ENCODE data around the gene ABCG8.

The ABCG8 gene

DNA sequence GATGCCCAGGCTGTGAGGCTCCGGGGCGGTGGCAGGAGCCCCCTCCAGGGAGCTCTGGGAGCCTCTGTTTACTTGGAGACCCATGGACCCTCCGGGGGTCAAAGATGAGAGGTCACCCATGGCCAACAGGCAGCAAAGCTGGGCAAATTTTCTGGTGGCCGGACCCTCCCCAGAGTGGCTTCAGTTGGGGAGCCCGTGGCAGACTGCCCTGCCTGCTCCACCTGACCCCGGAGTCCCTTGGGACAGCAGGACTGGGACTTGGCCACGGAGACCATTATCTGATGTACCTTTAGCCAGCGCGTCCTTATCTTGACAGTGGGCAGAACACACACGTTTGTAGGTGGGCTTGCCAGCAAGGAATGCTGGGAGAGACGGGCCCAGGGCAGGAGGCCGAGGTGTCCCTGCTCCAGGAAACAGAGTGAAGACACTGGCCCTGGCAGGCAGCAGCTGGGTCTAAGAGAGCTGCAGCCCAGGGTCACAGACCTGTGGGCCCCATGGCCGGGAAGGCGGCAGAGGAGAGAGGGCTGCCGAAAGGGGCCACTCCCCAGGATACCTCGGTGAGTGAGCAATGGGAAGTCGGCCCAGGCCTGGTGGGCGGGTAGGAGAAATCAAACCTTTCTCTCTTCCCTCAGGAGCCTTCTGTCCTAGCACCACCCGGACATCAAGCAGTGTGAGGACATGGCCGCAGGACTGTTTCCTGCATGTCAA is at the start of gene ABCG8, which contains the start of gene ABCG5:
Gene ABCG8, plus strand, starts transcription at position 412 of the 708 bp plus-strand sequence. Its CDS starts 83 bp downstream, at position 495.
Gene ABCG5, minus strand, starts transcription at position 280 of the 708 bp plus-strand sequence. Its CDS starts 160 bp downstream, at position 120.
- DNase-seq (ENCODE audit: low spot score) = no peak

DNA sequence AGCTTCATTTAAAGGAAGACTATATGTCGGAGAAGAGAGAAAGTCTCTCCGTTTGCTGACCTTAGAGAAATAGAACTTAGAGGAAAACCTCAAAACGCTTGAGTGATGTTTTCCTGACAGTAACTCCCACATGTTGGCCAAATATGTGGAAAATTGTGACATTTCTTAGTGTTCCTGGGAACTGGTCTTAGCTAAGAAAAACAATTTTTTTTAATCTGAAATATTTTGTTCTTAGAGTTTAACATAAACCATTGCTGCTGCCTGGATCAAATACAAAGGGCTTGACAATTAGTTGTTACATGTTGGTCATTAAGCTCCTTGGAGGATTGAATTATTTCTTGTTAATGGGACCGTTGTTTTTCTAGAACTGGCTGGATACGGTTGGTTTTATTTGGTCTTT is 48.6 kb upstream of the ABCG8 start:
- DNase-seq (ENCODE audit: low spot score) = no peak

DNA sequence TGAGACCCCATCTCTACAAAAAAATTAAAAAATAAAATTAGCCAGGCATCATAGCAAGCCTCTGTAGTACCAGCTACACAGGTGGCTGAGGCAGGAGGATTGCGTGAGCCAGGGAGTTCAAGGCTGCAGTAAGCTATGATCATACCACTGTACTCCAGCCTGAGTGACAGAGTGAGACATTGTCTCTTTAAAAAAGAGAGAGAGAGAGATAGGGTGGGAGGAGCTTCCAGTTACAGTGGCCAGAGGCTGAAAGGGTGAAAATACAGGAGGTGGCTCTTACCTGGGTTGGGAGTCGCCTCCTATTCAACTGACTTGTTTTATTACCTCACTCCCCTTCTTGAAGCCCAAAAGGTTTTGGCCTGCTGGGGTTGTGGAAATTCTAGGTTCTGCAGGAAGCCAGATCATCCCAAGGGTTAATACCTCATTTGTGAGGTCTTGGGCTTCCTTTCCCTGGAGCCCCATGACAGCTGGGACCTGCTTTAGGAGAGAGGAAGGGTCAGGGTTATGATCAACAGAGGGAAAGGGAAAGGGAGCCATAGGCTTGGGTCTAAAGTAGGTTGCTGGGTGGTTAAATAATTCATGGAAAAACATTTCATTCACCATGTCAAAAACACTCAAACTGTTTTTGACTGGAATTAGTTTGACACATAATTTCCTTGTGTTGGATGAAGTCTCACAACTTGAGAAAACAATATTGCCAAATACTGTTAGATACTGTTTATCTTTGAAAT is 47.6 kb upstream of the ABCG8 start:
- DNase-seq (ENCODE audit: low spot score) = no peak

DNA sequence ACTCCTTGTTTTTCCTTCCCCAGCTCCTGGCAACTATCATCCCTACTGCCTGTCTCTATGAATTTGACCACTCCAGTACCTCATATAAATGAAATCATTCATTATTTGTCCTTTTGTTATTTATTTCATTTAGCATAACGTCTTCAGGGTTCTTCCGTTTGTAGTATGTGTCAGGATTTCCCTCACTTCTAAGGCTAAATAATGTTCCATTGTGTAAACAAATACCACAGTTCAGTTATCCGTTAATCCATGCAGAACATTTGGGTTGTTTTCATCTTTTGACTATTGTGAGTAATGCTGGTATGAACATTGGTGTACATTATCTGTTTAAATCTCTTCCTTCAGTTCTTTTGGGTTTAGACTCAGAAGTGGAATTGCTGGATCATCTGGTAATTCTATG is 46.1 kb upstream of the ABCG8 start:
- DNase-seq (ENCODE audit: low spot score) = no peak

DNA sequence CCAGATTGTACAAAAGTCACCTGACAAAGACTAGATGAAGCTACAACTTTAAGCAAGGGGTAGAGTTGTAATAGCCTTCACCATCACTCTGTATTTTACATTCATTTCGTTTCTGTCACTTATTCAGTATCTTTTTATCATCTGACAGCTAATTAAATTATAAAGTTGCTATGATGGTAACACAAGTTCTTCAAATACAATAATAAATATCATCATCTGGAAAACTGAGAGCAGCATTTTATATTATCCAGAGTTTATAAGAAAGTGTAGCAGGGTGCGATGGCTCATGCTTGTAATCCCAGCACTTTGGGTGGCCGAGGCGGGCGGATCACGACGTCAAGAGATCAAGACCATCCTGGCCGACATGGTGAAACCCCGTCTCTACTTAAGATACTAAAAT is 43.8 kb upstream of the ABCG8 start:
- DNase-seq (ENCODE audit: low spot score) = no peak

DNA sequence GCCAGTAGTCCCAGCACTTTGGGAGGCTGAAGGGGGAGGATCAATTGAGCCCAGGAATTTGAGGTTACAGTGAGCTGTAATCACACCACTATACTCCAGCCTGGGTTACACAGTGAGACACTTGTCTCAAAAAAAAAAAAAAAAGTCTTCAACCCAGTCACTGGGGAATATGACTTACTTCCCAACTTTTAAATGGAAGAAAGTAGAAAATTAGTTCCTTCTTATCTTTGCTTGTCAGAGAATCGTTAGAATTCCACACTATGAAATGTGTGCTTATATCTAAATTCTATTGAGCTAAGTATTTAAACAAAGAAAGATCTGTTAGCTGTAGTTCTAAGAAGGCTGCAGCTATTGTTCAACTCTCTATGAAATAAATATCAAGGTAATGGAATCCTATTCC is 42.6 kb upstream of the ABCG8 start:
- no peak for DNase-seq (ENCODE audit: low spot score)

DNA sequence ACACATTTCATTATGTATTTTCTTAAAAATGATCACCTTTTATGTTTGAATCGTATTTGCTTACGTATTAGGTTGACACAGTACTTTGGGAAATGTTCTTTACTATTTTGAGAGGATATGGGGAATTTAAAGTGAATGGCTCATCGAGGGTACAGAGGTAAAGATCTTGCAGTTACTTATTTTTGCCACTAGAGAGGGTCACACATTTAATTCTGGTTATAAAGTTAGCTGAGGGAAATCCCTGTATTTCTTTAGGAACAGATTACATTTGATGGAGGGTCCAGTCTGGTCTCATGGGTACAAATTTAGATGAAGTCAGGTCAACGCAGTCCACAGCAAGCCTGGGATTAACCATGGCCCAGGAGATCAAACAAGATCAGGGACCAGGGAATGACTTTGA is 40.5 kb upstream of the ABCG8 start:
- no peak for DNase-seq (ENCODE audit: low spot score)

DNA sequence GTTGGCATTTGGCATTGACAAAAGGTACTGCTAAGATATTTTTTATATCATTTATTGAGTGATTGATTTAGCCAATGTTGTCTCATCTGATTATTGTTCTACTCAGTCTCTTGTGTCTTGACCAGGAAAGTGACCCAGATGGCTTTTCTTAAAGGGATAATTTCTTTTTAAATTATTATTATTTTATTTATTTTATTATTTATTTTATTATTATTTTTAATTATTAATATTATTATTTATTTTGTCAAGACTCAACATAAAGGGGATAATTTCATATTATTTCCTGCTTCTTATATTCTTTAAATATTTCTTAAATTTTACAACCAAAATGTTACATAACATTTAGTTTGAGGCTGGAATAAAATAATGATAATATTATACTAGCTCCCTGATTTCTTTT is 37.9 kb upstream of the ABCG8 start:
- no peak for DNase-seq (ENCODE audit: low spot score)

DNA sequence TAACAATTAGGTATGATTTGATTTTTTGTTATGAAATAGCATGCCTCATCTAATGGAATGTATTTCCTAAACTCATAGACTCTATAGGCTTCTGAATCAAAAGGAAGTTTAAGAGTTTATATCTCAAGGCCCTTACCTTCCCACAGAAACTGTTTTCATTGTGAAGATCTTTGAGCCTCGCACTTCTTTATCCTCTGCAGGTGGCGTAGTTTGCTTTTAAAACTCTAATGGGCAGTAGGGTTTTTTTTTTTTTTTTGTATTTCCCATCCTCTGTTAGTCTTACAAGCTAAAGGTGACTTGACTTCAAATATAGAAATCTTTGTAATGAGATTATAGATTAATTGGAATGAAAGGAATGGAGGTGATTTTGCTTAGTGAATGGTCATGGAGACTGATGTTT is 36.6 kb upstream of the ABCG8 start:
- DNase-seq (ENCODE audit: low spot score) = no peak

DNA sequence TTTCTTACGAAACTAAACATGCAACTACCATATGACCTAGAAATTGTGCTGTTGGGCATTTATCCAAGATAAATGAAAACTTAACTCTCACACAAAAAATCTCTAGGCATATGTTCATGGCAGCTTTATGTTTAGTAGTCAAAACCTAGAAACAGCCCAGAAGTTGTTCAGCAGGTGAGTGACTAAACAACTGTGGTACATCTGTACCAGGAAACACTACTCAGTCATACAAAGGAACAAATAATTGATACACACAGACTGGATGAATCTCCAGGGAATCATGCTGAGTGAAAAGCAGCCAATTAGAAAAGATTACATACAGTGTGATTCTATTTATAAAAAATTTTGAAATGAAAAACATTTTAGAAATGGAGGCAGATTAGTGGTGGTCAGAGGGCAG is 35.7 kb upstream of the ABCG8 start:
- no peak for DNase-seq (ENCODE audit: low spot score)

DNA sequence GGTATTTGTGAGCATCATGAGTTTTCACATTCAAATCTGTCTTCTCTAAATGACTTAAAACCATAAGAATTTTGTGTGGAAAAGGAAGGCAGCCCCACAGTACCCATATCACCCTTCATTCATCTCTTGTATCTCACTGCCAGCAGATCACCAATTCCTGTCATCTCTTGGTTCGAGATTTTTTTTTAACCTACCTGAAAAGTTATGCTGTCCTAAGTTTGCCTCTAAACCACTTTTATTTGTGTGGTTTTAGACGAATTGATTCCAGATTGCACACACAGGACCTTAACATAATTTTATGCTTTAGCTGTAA is 32.1 kb upstream of the ABCG8 start:
- no peak for DNase-seq (ENCODE audit: low spot score)

DNA sequence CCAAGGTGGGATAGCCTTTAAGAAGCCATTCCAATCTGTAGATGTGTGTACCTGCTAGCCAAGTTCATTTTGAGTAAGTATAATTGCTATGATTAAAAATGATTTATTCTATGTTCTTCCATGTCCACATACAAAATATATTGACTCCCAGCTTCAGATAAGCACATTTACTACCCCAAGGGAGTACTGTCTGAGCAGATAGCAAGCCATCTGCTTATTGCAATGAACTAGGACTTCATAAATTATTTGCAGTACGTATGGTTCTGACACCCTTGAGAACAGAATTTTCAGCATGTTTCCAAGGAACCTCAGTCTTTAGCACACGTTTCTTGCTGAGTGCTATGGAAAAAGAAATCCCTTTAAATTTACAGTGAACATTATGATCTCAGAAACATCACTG is 28.3 kb upstream of the ABCG8 start:
- no peak for DNase-seq (ENCODE audit: low spot score)

DNA sequence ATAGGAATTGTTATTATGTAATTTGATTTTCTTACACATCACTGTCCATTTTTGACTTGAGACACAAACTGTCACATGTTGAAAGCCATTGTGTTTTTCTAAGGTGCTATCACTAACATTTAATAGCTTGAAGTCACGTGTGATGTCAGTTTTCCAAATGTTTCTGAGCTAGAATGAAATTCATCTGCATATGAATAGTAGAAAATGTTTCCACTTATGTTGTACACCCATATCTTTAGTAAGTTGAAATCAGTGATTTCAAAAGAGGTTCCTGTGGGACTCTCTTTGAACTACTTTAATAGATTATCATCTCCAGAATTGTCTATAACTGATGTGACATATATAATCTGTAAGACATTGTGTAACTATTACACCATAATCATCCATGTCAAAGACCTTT is 27.9 kb upstream of the ABCG8 start:
- DNase-seq (ENCODE audit: low spot score) = no peak

DNA sequence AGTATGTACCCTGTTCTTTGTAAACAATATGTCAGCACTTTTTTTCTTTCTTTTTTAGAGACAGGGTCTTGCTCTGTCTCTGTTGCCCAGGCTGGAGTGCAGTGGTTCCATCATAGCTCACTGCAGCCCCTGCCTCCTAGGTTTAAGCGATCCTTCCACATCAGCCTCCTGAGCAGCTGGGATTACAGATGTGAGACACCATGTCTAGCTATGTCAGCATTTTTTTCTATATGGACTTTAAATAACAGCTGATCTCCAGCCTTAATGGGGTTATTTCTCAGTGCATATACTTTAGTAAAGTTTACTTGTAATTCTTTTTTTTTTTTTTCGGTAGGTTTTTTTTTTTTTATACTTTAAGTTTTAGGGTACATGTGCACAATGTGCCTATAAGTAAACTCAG is 26.8 kb upstream of the ABCG8 start:
- DNase-seq (ENCODE audit: low spot score) = no peak

DNA sequence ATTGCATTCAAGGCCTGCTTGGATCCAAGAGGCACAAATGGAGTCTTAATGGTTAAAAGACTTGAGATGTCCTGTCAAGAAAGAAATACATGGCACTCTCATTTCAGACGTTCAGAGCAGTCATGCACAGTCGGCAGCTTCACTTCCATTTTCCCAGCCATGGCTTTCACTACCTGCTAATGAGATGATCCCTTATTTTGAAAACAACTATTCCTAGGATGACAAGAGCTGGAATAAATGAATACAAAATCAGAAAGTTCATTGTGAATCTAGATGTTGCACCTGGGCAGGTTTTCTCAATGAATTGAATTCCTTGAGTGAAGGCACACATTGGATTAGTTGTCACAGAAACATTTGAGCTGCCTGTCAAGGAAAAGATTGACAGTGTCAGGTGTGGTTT is 25.8 kb upstream of the ABCG8 start:
- DNase-seq (ENCODE audit: low spot score) = no peak

DNA sequence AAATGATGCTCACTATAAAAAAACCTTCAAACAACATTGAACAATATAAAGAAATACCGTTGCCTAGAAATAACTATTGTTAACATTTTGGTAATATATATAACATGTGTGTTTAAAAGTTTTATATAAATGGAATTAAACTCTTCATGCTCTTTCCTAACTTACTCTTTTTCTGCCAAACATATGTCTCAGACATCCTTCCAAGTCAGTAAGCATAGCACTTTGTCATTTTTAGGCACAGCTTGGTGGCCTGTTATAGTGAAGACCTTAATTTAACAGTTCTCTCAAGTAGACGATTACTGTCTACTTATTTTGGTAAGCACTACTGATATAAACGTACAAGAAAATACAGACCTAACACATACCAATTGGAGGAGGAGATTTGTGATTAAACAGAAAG is 24.1 kb upstream of the ABCG8 start:
- DNase-seq (ENCODE audit: low spot score) = no peak

DNA sequence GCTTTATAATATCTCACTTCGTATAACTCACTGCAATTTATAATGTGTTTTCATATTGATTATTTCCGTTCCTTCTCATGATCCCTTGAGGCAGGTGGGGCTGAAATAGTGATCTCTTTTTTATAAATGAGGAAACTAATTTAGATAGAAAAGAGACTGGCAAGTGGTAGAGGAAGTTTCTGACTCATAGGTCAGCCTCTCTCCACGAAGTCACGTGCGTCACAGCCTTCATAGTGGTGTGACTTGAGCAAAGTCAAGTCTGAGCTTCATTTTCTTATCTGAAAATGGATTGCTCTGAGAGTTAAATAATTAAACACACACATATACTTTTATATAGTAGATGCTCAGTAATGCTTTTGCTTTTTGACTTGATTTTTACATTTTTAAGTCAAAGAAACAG is 20.0 kb upstream of the ABCG8 start:
- no peak for DNase-seq (ENCODE audit: low spot score)

DNA sequence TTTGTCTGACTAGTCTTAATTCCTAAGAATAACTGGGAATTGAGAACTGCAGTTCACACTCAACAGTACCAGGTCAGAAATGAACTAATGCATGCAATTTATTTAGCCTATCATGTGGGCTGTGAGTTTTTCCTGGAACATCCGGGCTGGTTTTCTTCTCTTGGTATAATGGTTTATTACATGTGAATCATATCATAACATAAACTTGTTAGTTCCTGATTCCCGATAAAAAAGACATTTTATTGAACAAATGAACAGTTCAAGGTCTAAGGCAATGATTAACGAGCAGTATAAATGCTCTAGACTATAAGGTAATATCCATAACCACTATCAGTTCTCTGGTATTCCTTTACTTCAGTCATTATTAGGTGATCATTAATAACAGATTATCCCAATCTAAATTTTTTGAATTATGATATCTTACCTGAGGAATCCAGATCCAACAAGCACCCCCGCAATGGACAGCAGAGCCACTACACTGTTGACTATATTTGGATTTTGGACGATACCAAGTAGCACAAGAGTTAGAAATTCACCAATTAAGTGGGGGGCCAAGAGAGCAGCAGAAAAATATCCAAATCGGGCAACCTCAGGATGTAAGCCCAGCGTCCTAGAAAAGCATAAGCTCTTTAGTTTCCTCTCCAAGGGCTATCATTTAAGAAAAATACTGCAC is 19.1 kb upstream of the ABCG8 start:
- no peak for DNase-seq (ENCODE audit: low spot score)

DNA sequence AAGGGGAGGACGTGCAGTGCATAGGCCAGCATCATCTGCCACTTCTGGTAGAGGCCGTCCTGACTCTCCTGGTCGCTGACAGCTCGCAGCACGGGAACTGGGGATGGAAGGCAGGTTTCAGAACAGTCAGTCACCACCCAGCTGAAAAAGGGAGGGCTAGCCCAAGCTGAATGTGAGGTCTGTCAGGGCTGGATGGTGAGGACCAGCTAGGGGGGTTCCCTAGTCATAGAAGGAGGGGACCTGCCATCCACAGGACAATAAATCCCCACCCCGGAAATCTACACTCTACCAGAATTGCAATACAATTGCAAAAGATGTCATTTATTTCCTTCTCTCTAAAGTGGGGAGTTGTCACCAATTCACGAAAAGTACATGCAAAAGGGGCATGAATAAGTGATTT is 15.9 kb upstream of the ABCG8 start:
- no peak for DNase-seq (ENCODE audit: low spot score)

DNA sequence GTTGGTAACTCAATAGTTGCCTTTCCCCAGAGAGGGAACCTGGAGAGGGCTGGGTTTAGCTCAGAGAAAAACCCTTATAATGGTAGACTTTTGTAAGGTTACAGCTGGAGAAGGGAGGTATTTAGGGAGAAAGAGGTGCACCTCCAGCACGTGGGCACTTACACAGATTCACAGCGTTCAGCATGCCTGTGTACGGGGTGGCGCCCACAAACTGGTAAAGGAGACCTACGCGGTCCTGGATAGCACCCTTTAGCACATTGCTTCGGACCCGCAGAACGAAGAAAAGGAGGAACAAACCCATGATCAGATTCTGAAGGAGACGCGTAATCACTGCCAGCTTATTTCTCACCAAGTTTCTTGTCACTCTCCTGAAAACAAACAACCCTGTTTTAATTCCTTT is 15.0 kb upstream of the ABCG8 start:
- DNase-seq (ENCODE audit: low spot score) = no peak

DNA sequence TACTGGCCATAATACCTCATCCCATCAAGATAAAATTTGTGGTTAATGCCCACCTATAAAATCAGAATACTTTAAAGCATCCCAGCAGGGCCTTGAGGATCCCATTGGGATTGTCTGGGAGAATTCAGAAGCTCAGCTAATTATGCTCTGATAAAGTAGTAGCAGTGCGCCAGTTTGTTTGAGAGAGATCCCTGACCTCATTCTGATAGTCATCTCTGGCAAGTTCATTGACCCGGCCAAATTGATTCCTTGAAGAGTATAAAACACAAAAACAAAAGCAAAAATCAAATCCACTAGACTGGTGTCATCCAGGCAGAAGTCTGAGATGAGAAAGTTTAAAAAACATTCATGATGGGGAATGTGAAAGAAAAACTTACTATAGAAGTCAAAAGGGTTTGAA is 14.3 kb upstream of the ABCG8 start:
- DNase-seq (ENCODE audit: low spot score) = no peak

DNA sequence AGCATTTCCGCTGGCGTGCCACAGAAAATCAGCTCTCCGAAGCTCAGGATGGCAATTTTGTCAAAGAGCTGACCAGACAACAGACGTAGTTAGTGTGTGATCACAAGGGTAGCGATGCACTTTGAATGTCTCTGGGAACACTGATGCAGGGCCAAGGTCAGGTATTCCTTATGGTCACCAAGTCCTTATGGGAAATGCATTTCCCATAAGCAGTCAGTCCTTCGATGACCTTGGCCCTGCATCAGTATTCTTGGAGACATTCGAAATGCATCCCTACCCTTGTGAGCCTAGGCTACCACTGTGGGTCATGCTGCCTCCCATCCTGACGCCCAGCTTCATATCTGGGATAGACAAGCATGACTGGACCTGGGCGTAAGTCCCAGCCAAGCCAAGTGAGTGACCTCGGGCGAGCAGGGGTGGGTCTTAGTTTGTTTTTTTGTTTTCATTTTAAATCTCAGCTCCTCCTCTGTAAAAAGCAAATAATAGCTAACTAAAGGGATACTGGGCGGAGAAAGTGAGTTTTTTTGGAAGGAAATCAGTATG is 13.7 kb upstream of the ABCG8 start:
- no peak for DNase-seq (ENCODE audit: low spot score)

DNA sequence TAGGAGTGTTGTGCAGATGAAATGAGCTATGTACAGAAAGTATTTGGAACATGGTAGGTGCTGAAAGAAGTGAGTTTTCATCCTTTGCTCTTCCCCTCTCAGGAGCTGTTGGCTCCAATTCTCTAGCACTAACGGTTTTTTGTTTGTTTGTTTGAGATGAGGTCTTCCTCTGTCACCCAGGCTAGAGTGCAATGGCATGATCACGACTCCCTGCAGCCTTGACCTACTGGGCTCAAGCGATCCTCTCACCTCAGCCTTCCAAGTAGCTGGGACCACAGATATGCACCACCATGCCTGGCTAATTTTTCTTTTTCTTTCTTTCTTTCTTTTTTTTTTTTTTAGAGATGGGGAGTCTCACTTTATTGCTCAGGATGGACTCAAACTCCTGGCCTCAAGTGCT is 12.9 kb upstream of the ABCG8 start:
- no peak for DNase-seq (ENCODE audit: low spot score)
